B cell (primary cell): ENCODE data around the gene TRAP1. TPM values are rescaled to one million over a fixed set of nuclear protein-coding genes. Genes with fewer than 3 reads are reported as not detected.

Source experiments
- ATAC-seq: fragments of 200-7000 bp; cut with Tn5 transposase; one replicate; pipeline ENCODE4 v1.10.0; 2021; ENCODE audit warnings: low read depth, mild to moderate bottlenecking, moderate number of reproducible peaks, moderate library complexity
- CTCF ChIA-PET: fragments of 350-600 bp; sonication (Branson Sonifier 250); formaldehyde crosslinking; loops from one replicate; lab custom pipeline; 2021; ENCODE audit warnings: antibody characterized with exemption, inconsistent platforms; lab: Charles Lee
- POLR2A ChIA-PET: fragments of 350-600 bp; sonication (Branson Sonifier 250); formaldehyde crosslinking; loops from one replicate; lab custom pipeline; 2021; ENCODE audit warnings: antibody characterized with exemption; lab: Charles Lee
- DNase-seq: peaks from one replicate; pipeline ENCODE4 v3.0.0; 2013
- H2AFZ ChIP-seq: 2 replicates; pipeline ENCODE4 v1.6.1; 2012; ENCODE audit warnings: mild to moderate bottlenecking, low read depth, low read length; ENCODE audit not compliant: insufficient read depth, poor library complexity, severe bottlenecking
- H3K27ac ChIP-seq, 2 donors: 1 replicate in 1 of 2; 2 replicates in 1 of 2; pipeline ENCODE4 v1.5.1; 2012 to 2013; ENCODE audit warnings: low read length in 2 of 2, mild to moderate bottlenecking in 2 of 2, moderate library complexity in 1 of 2
- H3K27me3 ChIP-seq, 4 experiments: fragments of 200-600 bp in 1 of 4; sonication (generic) in 1 of 4; replicated peaks in 1 of 4; 1 replicate in 2 of 4; 2 replicates in 2 of 4; pipeline versions ENCODE4 v1.6.1 to v1.7.0; 2013 to 2016; ENCODE audit warnings: low read length in 3 of 4, mild to moderate bottlenecking in 2 of 4, mixed read lengths in 1 of 4, moderate library complexity in 1 of 4; ENCODE audit not compliant: insufficient read depth in 4 of 4, control insufficient read depth in 3 of 4; ENCODE audit errors: control extremely low read depth in 1 of 4
- H3K36me3 ChIP-seq, 2 experiments: replicated peaks in 1 of 2; 1 replicate in 1 of 2; 2 replicates in 1 of 2; pipeline versions ENCODE4 v1.6.1 to v1.7.1; 2013; ENCODE audit warnings: low read length in 1 of 2; ENCODE audit not compliant: insufficient read depth in 2 of 2, control insufficient read depth in 1 of 2; ENCODE audit errors: control extremely low read depth in 1 of 2, extremely low read depth in 1 of 2
- H3K4me1 ChIP-seq, 2 donors: fragments of 200-600 bp in 1 of 2; sonication (generic) in 1 of 2; 1 replicate in 1 of 2; 2 replicates in 1 of 2; pipeline versions ENCODE4 v1.5.1 to v1.6.1; 2013 to 2017; ENCODE audit warnings: low read length in 2 of 2; ENCODE audit not compliant: control insufficient read depth in 2 of 2, insufficient read depth in 2 of 2
- H3K4me2 ChIP-seq: replicated peaks from 2 replicates; pipeline ENCODE3; 2012; ENCODE audit warnings: mild to moderate bottlenecking, low read depth, low read length; ENCODE audit not compliant: poor library complexity, severe bottlenecking
- H3K4me3 ChIP-seq, 5 experiments: fragments of 200-600 bp in 1 of 5; sonication (generic) in 1 of 5; 1 replicate in 3 of 5; 2 replicates in 2 of 5; pipeline versions ENCODE4 v1.5.1 to v1.7.0; 2011 to 2016; ENCODE audit warnings: low read length in 4 of 5, mild to moderate bottlenecking in 4 of 5, low read depth in 2 of 5, control low read depth in 1 of 5, moderate library complexity in 1 of 5; ENCODE audit not compliant: insufficient read depth in 1 of 5; ENCODE audit errors: control extremely low read depth in 1 of 5, extremely low read depth in 1 of 5
- H3K79me2 ChIP-seq: fragments of 200-600 bp; sonication (generic); one replicate; pipeline ENCODE4 v1.6.0; 2016; ENCODE audit warnings: low read length; ENCODE audit not compliant: control insufficient read depth, insufficient read depth
- H3K9ac ChIP-seq: fragments of 200-600 bp; sonication (generic); 2 replicates; pipeline ENCODE4 v1.6.1; 2017; ENCODE audit warnings: mild to moderate bottlenecking, low read length, moderate library complexity
- H3K9me3 ChIP-seq, 3 donors: one replicate each; pipeline versions ENCODE4 v1.6.1 to v1.7.1; 2013; ENCODE audit warnings: low read length in 2 of 3; ENCODE audit not compliant: control insufficient read depth in 2 of 3, insufficient read depth in 1 of 3; ENCODE audit errors: control extremely low read depth in 1 of 3
- H4K20me1 ChIP-seq: 2 replicates; pipeline ENCODE4 v1.6.0; 2012; ENCODE audit warnings: mild to moderate bottlenecking, low read length; ENCODE audit not compliant: insufficient read depth, control insufficient read depth, poor library complexity, severe bottlenecking
- H3K27ac Mint-ChIP-seq: one replicate; pipeline ENCODE4 v1.8.0; 2021; ENCODE audit warnings: mixed read lengths
- H3K27me3 Mint-ChIP-seq: one replicate; pipeline ENCODE4 v1.8.0; 2021; ENCODE audit warnings: mixed read lengths
- H3K4me1 Mint-ChIP-seq: one replicate; pipeline ENCODE4 v1.8.0; 2021; ENCODE audit warnings: mixed read lengths
- H3K4me3 Mint-ChIP-seq: one replicate; pipeline ENCODE4 v1.8.0; 2021; ENCODE audit warnings: mixed read lengths
- H3K9me3 Mint-ChIP-seq: one replicate; pipeline ENCODE4 v1.8.0; 2022; ENCODE audit warnings: mixed read lengths; ENCODE audit not compliant: insufficient read depth
- EZH2 ChIP-seq: IDR thresholded peaks from 2 replicates; pipeline ENCODE4 v1.6.1; 2012; ENCODE audit warnings: borderline replicate concordance, low read depth, mild to moderate bottlenecking, moderate library complexity, low read length; ENCODE audit not compliant: insufficient read depth, poor library complexity, severe bottlenecking
- WGBS: methylation state at CpG from one replicate; pipeline ENCODE4 v1.1.5; 2013; ENCODE audit warnings: missing lambda C conversion rate; ENCODE audit not compliant: insufficient coverage; 5-methylcytosine and 5-hydroxymethylcytosine counted together
- intact Hi-C: fragments of 100-400 bp; cut with micrococcal nuclease; formaldehyde crosslinking; loops from one replicate; pipeline ENCODE4 v1.10.0; 2022
- polyA plus RNA-seq: library from polyadenylated mRNA; depleted of rRNA; stranded (reverse); fragments of >200 nt; gene quantifications from 2 replicates; pipeline ENCODE4 v1.2.3, GENCODE V29; 2012
- total RNA-seq, 2 donors: library from RNA; stranded (reverse); fragments of 120-200 nt in 1 of 2; gene quantifications; 1 replicate in 1 of 2; 2 replicates in 1 of 2; pipeline versions ENCODE4 v1.2.3 to v1.2.4, GENCODE V29; 2013 to 2022
- TF ChIP-seq, protein P1 (sequence below): fragments of 200-600 bp; IDR thresholded peaks from one replicate; pipeline ENCODE4 v1.8.0; 2022; ENCODE audit warnings: antibody characterized with exemption, mild to moderate bottlenecking

Gene TRAP1
- total and polyA plus RNA-seq, 2 donors (not counting 1 experiment from before 2014, with no cell fraction given) = 51.1 to 88.4 TPM

DNA sequence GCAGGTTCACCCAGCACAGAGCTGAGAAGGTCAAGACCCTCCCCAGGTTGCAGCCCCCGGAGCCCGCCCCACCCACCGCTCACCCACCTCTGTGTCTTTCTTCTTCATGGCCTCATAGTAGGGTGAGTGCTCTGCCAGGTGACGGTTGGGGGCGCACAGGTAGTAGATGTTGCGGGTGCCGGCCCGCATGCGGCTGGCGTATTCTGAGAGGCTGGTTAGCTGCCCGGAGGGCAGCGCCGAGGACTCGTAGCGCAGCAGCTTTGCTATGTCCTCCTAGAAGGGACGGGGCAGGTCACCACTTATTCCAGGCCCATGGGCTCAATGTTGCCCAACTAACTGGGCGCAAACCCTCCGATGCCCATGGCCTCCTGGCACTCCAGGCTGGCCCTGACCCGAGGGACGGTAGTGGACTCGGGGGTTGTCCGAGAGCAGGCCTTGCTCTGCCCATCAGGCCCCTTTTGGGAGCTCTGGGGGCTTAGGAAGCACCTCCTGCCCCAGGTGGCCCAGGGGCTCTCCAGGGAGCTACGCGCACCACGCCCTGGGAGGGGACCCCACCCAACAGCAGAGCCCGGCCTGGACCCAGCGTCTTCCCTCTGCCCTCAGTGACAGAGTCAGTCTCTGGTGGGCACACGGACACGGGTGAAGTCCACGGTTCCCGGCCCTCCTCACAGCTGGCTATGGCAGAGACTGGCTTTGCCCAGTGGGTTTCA is 53.0 kb downstream of the TRAP1 start:
- no peak for ATAC-seq
- intact Hi-C loops = no loop called here
- ChIA-PET CTCF (interaction anchor here (1.5 kb wide), 1 partner anchor 137 kb away, joined by 7 read pairs; no protein-coding TSS in a partner anchor), POLR2A (no interaction called here)
- no peaks in the 10 kb centered on the region for H3K9me3 ChIP-seq
- H3K4me3 Mint-ChIP-seq = no peak overlapping the region
- TF ChIP-seq, protein P1, sequence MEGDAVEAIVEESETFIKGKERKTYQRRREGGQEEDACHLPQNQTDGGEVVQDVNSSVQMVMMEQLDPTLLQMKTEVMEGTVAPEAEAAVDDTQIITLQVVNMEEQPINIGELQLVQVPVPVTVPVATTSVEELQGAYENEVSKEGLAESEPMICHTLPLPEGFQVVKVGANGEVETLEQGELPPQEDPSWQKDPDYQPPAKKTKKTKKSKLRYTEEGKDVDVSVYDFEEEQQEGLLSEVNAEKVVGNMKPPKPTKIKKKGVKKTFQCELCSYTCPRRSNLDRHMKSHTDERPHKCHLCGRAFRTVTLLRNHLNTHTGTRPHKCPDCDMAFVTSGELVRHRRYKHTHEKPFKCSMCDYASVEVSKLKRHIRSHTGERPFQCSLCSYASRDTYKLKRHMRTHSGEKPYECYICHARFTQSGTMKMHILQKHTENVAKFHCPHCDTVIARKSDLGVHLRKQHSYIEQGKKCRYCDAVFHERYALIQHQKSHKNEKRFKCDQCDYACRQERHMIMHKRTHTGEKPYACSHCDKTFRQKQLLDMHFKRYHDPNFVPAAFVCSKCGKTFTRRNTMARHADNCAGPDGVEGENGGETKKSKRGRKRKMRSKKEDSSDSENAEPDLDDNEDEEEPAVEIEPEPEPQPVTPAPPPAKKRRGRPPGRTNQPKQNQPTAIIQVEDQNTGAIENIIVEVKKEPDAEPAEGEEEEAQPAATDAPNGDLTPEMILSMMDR = no peak
- no peak for TF ChIP-seq EZH2
- no peak overlapping the region for H3K9ac ChIP-seq
- no peak overlapping the region for H3K27ac ChIP-seq
- 99% methylated on average over 26 of the region's 31 CpGs for WGBS
- H3K4me1 ChIP-seq = no peaks in the 10 kb centered on the region
- peaks cover 4% of the 10 kb centered on the region for H3K4me1 Mint-ChIP-seq
- H3K27me3 Mint-ChIP-seq = no peaks in the 10 kb centered on the region
- no peak for DNase-seq
- no peak overlapping the region for H3K27ac Mint-ChIP-seq
- no peaks in the 10 kb centered on the region for H4K20me1 ChIP-seq
- no peak overlapping the region for H3K4me3 ChIP-seq
- H3K36me3 ChIP-seq = peaks cover 0 to 49% of the 10 kb centered on the region in 2 experiments
- no peak overlapping the region for H2AFZ ChIP-seq
- H3K9me3 Mint-ChIP-seq = no peaks in the 10 kb centered on the region
- H3K27me3 ChIP-seq = no peaks in the 10 kb centered on the region
- no peak overlapping the region for H3K4me2 ChIP-seq
- H3K79me2 ChIP-seq = no peaks in the 10 kb centered on the region

DNA sequence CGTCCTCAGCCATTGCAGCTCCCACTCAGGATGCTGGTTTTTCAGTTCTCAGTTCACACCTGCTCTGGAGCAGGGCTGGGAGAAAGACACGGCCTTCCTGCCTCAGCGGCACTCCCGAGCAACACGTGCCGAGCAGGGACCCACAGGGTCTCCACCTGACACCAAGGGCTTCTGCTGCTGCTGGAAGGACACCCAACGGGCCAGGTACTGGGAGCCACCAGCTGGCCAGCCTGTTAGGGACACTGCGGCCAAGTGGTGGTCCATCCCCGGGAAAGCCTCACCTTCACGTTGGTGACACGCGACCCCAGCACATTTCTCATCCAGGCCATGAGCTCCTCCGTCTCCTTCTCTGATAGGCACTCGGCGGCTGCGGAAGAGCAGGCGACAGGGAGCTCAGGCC is 54.7 kb downstream of the TRAP1 start:
- H3K4me2 ChIP-seq = no peak overlapping the region
- Mint-ChIP-seq H3K9me3 (no peaks in the 10 kb centered on the region), H3K27ac (no peak overlapping the region), H3K27me3 (no peaks in the 10 kb centered on the region), H3K4me1 (peaks cover 4% of the 10 kb centered on the region), H3K4me3 (no peak overlapping the region)
- no peaks in the 10 kb centered on the region for H3K9me3 ChIP-seq
- H3K4me1 ChIP-seq = no peaks in the 10 kb centered on the region
- DNase-seq (no peak), ATAC-seq (no peak)
- TF ChIP-seq EZH2 = no peak
- TF ChIP-seq, protein P1 = no peak
- intact Hi-C loops = no loop called here
- H3K27ac ChIP-seq = no peak overlapping the region
- H4K20me1 ChIP-seq = no peaks in the 10 kb centered on the region
- peaks cover 0 to 58% of the 10 kb centered on the region in 2 experiments for H3K36me3 ChIP-seq
- H3K4me3 ChIP-seq = no peak overlapping the region
- H2AFZ ChIP-seq = no peak overlapping the region
- H3K79me2 ChIP-seq = no peaks in the 10 kb centered on the region
- 98% methylated on average over 17 of the region's 17 CpGs for whole genome bisulfite sequencing
- H3K9ac ChIP-seq = no peak overlapping the region
- ChIA-PET CTCF (interaction anchor here (0.6 to 1.0 kb wide), 2 partner anchors 36 to 660 kb away, joined by 3 read pairs; no protein-coding TSS in a partner anchor), POLR2A (interaction anchor here (0.6 kb wide), 1 partner anchor 39 kb away, joined by 8 read pairs; no protein-coding TSS in a partner anchor)
- no peaks in the 10 kb centered on the region for H3K27me3 ChIP-seq
